SK-N-SH (cell line): Measurements from ENCODE around the gene TOGARAM2. TPM values are rescaled to one million over a fixed set of nuclear protein-coding genes. Genes with fewer than 3 reads are reported as not detected.

Experiments
- CTCF ChIA-PET: fragments of 300-600, 350-600 bp; formaldehyde crosslinking; extraction: SDS; loops from one replicate; lab custom pipeline; 2021; lab: Yijun Ruan, JAX
- POLR2A ChIA-PET: fragments of 350-600 bp; sonication (Branson Sonifier 250); formaldehyde crosslinking; extraction: SDS; loops from one replicate; lab custom pipeline; 2020; ENCODE audit warnings: antibody characterized with exemption, inconsistent platforms; lab: Yijun Ruan, JAX
- DNase-seq: peaks from one replicate; pipeline ENCODE4 v3.0.0; 2012
- H2AFZ ChIP-seq: fragments of 200-600 bp; sonication (generic); 2 replicates; pipeline ENCODE4 v1.8.1; 2016; ENCODE audit warnings: antibody characterized with exemption, mild to moderate bottlenecking, low read depth
- H3F3A ChIP-seq: fragments of 200-600 bp; sonication (generic); replicated peaks from 2 replicates; pipeline ENCODE3; 2016; ENCODE audit warnings: antibody characterized with exemption, mild to moderate bottlenecking; ENCODE audit not compliant: insufficient read depth
- H3K27ac ChIP-seq, 2 experiments: fragments of 200-500 bp in 1 of 2; fragments of 200-600 bp in 1 of 2; sonication (Bioruptor generic) in 1 of 2; sonication (generic), shearing (Covaris generic) in 1 of 2; 2 replicates each; pipeline versions ENCODE4 v1.5.1 to v1.6.1; 2014 to 2016; ENCODE audit warnings: low read depth in 2 of 2, inconsistent platforms in 1 of 2, low read length in 1 of 2, mild to moderate bottlenecking in 1 of 2, mixed read lengths in 1 of 2
- H3K27me3 ChIP-seq: fragments of 200-600 bp; sonication (generic), shearing (Covaris generic); 2 replicates; pipeline ENCODE4 v1.6.1; 2016; ENCODE audit warnings: mixed run types; ENCODE audit not compliant: insufficient read depth
- H3K36me3 ChIP-seq, 2 experiments: fragments of 200-500 bp in 1 of 2; fragments of 200-600 bp in 1 of 2; sonication (Bioruptor generic) in 1 of 2; sonication (generic) in 1 of 2; replicated peaks in 1 of 2; 2 replicates each; pipeline versions ENCODE3 to v1.5.1; 2014 to 2016; ENCODE audit warnings: low read length in 1 of 2, mild to moderate bottlenecking in 1 of 2; ENCODE audit not compliant: insufficient read depth in 2 of 2, control insufficient read depth in 1 of 2
- H3K4me1 ChIP-seq, 2 experiments: fragments of 200-500 bp in 1 of 2; fragments of 200-600 bp in 1 of 2; sonication (Bioruptor generic) in 1 of 2; sonication (generic), shearing (Covaris generic) in 1 of 2; 2 replicates each; pipeline versions ENCODE4 v1.5.1 to v1.6.1; 2014 to 2016; ENCODE audit warnings: low read depth in 1 of 2, low read length in 1 of 2, mixed run types in 1 of 2; ENCODE audit not compliant: insufficient read depth in 2 of 2, control insufficient read depth in 1 of 2
- H3K4me2 ChIP-seq: fragments of 200-600 bp; sonication (generic), shearing (Covaris generic); 2 replicates; pipeline ENCODE4 v1.6.1; 2017; ENCODE audit warnings: mixed run types
- H3K4me3 ChIP-seq, 2 experiments: fragments of 200-500 bp in 1 of 2; fragments of 200-600 bp in 1 of 2; sonication (Bioruptor generic) in 1 of 2; sonication (generic), shearing (Covaris generic) in 1 of 2; 2 replicates each; pipeline versions ENCODE4 v1.5.1 to v1.8.1; 2014 to 2016; ENCODE audit warnings: low read depth in 2 of 2, inconsistent platforms in 1 of 2, low read length in 1 of 2, mild to moderate bottlenecking in 1 of 2, mixed read lengths in 1 of 2, moderate library complexity in 1 of 2
- H3K79me2 ChIP-seq: fragments of 200-600 bp; sonication (generic); 2 replicates; pipeline ENCODE4 v1.8.1; 2017; ENCODE audit warnings: mild to moderate bottlenecking; ENCODE audit not compliant: insufficient read depth
- H3K9ac ChIP-seq: fragments of 200-600 bp; sonication (generic); 2 replicates; pipeline ENCODE4 v1.6.1; 2017; ENCODE audit warnings: mixed run types
- H3K9me2 ChIP-seq: fragments of 200-600 bp; sonication (generic); 2 replicates; pipeline ENCODE4 v1.6.1; 2017; ENCODE audit warnings: mixed run types
- H3K9me3 ChIP-seq: fragments of 200-600 bp; sonication (generic); 2 replicates; pipeline ENCODE4 v1.6.1; 2017; ENCODE audit warnings: mixed run types, mild to moderate bottlenecking, moderate library complexity
- H4K20me1 ChIP-seq: fragments of 200-600 bp; sonication (generic); 2 replicates; pipeline ENCODE4 v1.6.1; 2017; ENCODE audit warnings: mild to moderate bottlenecking, mixed run types; ENCODE audit not compliant: insufficient read depth
- CHD2 ChIP-seq: fragments of 150-350 bp; IDR thresholded peaks from 2 replicates; pipeline ENCODE4 v1.6.1; 2018; ENCODE audit warnings: low read length; ENCODE audit not compliant: partially characterized antibody
- ELF1 ChIP-seq: IDR thresholded peaks from 2 replicates; pipeline ENCODE4 v1.4.0; 2012
- EP300 ChIP-seq, 2 experiments: IDR thresholded peaks; 2 replicates each; pipeline versions ENCODE4 v1.4.0 to v1.6.1; 2012; ENCODE audit warnings: borderline replicate concordance in 1 of 2, low read depth in 1 of 2, low read length in 1 of 2
- FOXJ3 ChIP-seq: sonication (generic); formaldehyde crosslinking; IDR thresholded peaks from 2 replicates; pipeline ENCODE4 v1.5.1; 2020; ENCODE audit warnings: mild to moderate bottlenecking, missing genetic modification reagents
- FOXM1 ChIP-seq: IDR thresholded peaks from 2 replicates; pipeline ENCODE4 v1.4.0; 2012; ENCODE audit warnings: low read depth, mild to moderate bottlenecking
- GATA2 ChIP-seq: sonication (generic); formaldehyde crosslinking; IDR thresholded peaks from 2 replicates; pipeline ENCODE4 v1.5.0; 2020; ENCODE audit warnings: mild to moderate bottlenecking, missing genetic modification reagents
- JUND ChIP-seq: IDR thresholded peaks from 2 replicates; pipeline ENCODE4 v1.4.0; 2012
- MEF2A ChIP-seq: IDR thresholded peaks from 2 replicates; pipeline ENCODE4 v1.4.0; 2012; ENCODE audit warnings: low read depth, borderline replicate concordance
- MXI1 ChIP-seq: IDR thresholded peaks from 2 replicates; pipeline ENCODE4 v1.6.1; 2012; ENCODE audit warnings: mild to moderate bottlenecking, low read depth, low read length, improper control_type of control experiment
- NFIC ChIP-seq: IDR thresholded peaks from 2 replicates; pipeline ENCODE4 v1.4.0; 2012; ENCODE audit warnings: borderline replicate concordance
- NRF1 ChIP-seq: IDR thresholded peaks from 2 replicates; pipeline ENCODE4 v1.6.1; 2012; ENCODE audit warnings: low read depth, mild to moderate bottlenecking, low read length
- POLR2AphosphoS5 ChIP-seq: IDR thresholded peaks from 2 replicates; pipeline ENCODE4 v1.6.1; 2012; ENCODE audit warnings: low read depth, low read length
- RAD21 ChIP-seq: IDR thresholded peaks from 2 replicates; pipeline ENCODE4 v1.6.1; 2012; ENCODE audit warnings: mild to moderate bottlenecking, low read length
- RCOR1 ChIP-seq: fragments of 150-350 bp; IDR thresholded peaks from 2 replicates; pipeline ENCODE4 v1.6.1; 2017; ENCODE audit warnings: antibody characterized with exemption, low read length
- RXRA ChIP-seq: IDR thresholded peaks from 2 replicates; pipeline ENCODE4 v1.4.0; 2012; ENCODE audit warnings: low read depth, mild to moderate bottlenecking, borderline replicate concordance
- SIN3A ChIP-seq: IDR thresholded peaks from 2 replicates; pipeline ENCODE4 v1.6.1; 2012; ENCODE audit warnings: low read depth, mild to moderate bottlenecking, low read length, moderate library complexity, borderline replicate concordance
- TAF1 ChIP-seq: IDR thresholded peaks from 2 replicates; pipeline ENCODE4 v1.6.1; 2012; ENCODE audit warnings: low read depth, mild to moderate bottlenecking, low read length, moderate library complexity, borderline replicate concordance
- WGBS: methylation state at CpG from one replicate; pipeline ENCODE4 v1.1.6; 2017; ENCODE audit warnings: low lambda C conversion rate; 5-methylcytosine and 5-hydroxymethylcytosine counted together
- polyA plus RNA-seq, 3 experiments: library from polyadenylated mRNA; depleted of rRNA; stranded (reverse); fragments of >200 nt; gene quantifications; 2 replicates each; pipeline ENCODE4 v1.2.3, GENCODE V29; 2012
- TF ChIP-seq, protein P1 (sequence below): fragments of 150-350 bp; IDR thresholded peaks from 2 replicates; pipeline ENCODE4 v1.6.1; 2016; ENCODE audit warnings: mild to moderate bottlenecking, low read depth, low read length
- TF ChIP-seq, protein P2 (sequence below): IDR thresholded peaks from 2 replicates; pipeline ENCODE4 v1.6.1; 2012; ENCODE audit warnings: mild to moderate bottlenecking, low read depth, low read length, moderate library complexity
- TF ChIP-seq, protein P3 (sequence below): IDR thresholded peaks from 2 replicates; pipeline ENCODE4 v1.4.0; 2012; ENCODE audit warnings: low read depth
- TF ChIP-seq, protein P4 (sequence below): fragments of 150-350 bp; IDR thresholded peaks from 2 replicates; pipeline ENCODE4 v1.6.1; 2017; ENCODE audit warnings: antibody characterized with exemption, low read length, low read depth, borderline replicate concordance

Gene TOGARAM2
- polyA plus RNA-seq, 1 of the 3 experiments (the other 2 are of a cell fraction): 0.69 TPM

DNA sequence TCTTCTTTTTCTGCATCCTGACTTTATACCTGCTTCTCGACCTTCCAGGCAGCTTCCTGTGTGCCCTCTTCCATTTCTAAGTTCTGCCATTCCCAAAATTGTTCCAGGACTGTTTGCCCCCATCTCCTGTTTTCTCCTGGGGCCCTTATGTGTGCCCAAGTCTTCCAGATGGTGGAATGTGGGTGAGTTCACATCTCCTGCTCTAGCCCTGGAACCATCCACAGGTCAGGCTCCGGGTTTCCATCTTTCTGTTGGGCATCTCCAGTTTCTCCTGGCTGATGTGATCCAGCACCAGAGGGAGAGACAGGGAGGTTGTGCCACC is 25.8 kb downstream of the TOGARAM2 start:
- Histone ChIP-seq H2AFZ (no peak overlapping the region), H3F3A (no peaks in the 10 kb centered on the region), H3K79me2 (no peaks in the 10 kb centered on the region), H3K9me3 (no peaks in the 10 kb centered on the region), H3K9ac (no peak overlapping the region), H3K4me3 (no peak overlapping the region), H4K20me1 (no peaks in the 10 kb centered on the region), H3K27ac (no peak overlapping the region), H3K4me1 (peaks cover 0 to 12% of the 10 kb centered on the region in 2 experiments; a peak in 1 of 4 replicates), H3K4me2 (no peak overlapping the region), H3K27me3 (peaks cover 3% of the 10 kb centered on the region; the same call in 1 of the 2 replicates), H3K36me3 (no peaks in the 10 kb centered on the region), H3K9me2 (no peaks in the 10 kb centered on the region)
- ChIA-PET CTCF (no interaction called here), POLR2A (no interaction called here)
- no peak for DNase-seq
- no peak for TF ChIP-seq MXI1
- TF ChIP-seq EP300 (IDR thresholded peaks at IDR 0.05; ENCODE audit: borderline replicate concordance in 1 of 2, low read depth in 1 of 2, low read length in 1 of 2): no peak
- TF ChIP-seq POLR2AphosphoS5: no peak
- no peak for TF ChIP-seq RCOR1
- TF ChIP-seq, protein P1, sequence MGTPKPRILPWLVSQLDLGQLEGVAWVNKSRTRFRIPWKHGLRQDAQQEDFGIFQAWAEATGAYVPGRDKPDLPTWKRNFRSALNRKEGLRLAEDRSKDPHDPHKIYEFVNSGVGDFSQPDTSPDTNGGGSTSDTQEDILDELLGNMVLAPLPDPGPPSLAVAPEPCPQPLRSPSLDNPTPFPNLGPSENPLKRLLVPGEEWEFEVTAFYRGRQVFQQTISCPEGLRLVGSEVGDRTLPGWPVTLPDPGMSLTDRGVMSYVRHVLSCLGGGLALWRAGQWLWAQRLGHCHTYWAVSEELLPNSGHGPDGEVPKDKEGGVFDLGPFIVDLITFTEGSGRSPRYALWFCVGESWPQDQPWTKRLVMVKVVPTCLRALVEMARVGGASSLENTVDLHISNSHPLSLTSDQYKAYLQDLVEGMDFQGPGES: no peak
- TF ChIP-seq, protein P2, sequence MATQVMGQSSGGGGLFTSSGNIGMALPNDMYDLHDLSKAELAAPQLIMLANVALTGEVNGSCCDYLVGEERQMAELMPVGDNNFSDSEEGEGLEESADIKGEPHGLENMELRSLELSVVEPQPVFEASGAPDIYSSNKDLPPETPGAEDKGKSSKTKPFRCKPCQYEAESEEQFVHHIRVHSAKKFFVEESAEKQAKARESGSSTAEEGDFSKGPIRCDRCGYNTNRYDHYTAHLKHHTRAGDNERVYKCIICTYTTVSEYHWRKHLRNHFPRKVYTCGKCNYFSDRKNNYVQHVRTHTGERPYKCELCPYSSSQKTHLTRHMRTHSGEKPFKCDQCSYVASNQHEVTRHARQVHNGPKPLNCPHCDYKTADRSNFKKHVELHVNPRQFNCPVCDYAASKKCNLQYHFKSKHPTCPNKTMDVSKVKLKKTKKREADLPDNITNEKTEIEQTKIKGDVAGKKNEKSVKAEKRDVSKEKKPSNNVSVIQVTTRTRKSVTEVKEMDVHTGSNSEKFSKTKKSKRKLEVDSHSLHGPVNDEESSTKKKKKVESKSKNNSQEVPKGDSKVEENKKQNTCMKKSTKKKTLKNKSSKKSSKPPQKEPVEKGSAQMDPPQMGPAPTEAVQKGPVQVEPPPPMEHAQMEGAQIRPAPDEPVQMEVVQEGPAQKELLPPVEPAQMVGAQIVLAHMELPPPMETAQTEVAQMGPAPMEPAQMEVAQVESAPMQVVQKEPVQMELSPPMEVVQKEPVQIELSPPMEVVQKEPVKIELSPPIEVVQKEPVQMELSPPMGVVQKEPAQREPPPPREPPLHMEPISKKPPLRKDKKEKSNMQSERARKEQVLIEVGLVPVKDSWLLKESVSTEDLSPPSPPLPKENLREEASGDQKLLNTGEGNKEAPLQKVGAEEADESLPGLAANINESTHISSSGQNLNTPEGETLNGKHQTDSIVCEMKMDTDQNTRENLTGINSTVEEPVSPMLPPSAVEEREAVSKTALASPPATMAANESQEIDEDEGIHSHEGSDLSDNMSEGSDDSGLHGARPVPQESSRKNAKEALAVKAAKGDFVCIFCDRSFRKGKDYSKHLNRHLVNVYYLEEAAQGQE: no peak
- TF ChIP-seq NRF1: no peak
- TF ChIP-seq, protein P3, sequence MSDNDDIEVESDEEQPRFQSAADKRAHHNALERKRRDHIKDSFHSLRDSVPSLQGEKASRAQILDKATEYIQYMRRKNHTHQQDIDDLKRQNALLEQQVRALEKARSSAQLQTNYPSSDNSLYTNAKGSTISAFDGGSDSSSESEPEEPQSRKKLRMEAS: no peak
- WGBS: 62% methylated on average over 2 of the region's 2 CpGs

DNA sequence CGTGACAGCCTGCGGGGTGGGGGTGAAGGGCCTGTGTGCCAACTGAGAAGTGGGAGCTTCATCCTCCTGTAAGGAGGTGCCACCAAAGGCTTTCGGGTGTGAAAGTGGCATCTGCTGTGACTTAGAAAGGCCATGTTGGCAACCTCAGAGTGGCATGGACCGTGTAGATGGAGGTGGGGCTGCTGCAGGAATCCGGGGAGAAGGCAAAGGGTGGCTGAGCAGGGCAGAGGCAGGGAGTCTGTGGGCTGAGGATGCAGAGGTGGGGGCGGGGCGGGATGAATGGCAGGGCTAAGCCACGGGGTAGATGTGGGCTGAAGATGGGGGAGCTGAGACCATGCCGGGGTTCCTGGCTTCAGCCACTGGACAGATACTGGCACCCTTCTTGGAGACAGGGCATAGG is 28.2 kb downstream of the TOGARAM2 start:
- H3K4me1 ChIP-seq: peaks cover 0 to 17% of the 10 kb centered on the region in 2 experiments; a peak in 1 of 4 replicates
- no peak overlapping the region for H3K4me2 ChIP-seq
- no peaks in the 10 kb centered on the region for H3F3A ChIP-seq
- no peak overlapping the region for H2AFZ ChIP-seq
- ChIA-PET CTCF (interaction anchor here (2.6 kb wide), 1 partner anchor 16 kb away, joined by 12 read pairs; no protein-coding TSS in a partner anchor), POLR2A (no interaction called here)
- H3K9ac ChIP-seq: no peak overlapping the region
- no peaks in the 10 kb centered on the region for H3K9me2 ChIP-seq
- no peaks in the 10 kb centered on the region for H3K36me3 ChIP-seq
- no peak overlapping the region for H3K4me3 ChIP-seq
- H3K27ac ChIP-seq: no peak overlapping the region
- 56% methylated on average over 9 of the region's 9 CpGs for WGBS
- DNase-seq: no peak
- no peaks in the 10 kb centered on the region for H4K20me1 ChIP-seq
- no peaks in the 10 kb centered on the region for H3K79me2 ChIP-seq
- H3K27me3 ChIP-seq: peaks cover 6% of the 10 kb centered on the region; the same call in 1 of the 2 replicates
- H3K9me3 ChIP-seq: no peaks in the 10 kb centered on the region
- TF ChIP-seq NRF1: no peak
- no peak for TF ChIP-seq RXRA
- TF ChIP-seq FOXM1: no peak
- no peak for TF ChIP-seq TAF1
- TF ChIP-seq MXI1: no peak
- no peak for TF ChIP-seq SIN3A
- TF ChIP-seq, protein P1: no peak
- TF ChIP-seq FOXJ3 (CRISPR knock-in tag): no peak
- TF ChIP-seq RAD21: no peak
- TF ChIP-seq MEF2A: no peak
- TF ChIP-seq JUND: no peak
- TF ChIP-seq NFIC: no peak
- no peak for TF ChIP-seq CHD2
- no peak for TF ChIP-seq ELF1
- no peak for TF ChIP-seq POLR2AphosphoS5
- no peak for TF ChIP-seq GATA2 (CRISPR knock-in tag)
- TF ChIP-seq, protein P4, sequence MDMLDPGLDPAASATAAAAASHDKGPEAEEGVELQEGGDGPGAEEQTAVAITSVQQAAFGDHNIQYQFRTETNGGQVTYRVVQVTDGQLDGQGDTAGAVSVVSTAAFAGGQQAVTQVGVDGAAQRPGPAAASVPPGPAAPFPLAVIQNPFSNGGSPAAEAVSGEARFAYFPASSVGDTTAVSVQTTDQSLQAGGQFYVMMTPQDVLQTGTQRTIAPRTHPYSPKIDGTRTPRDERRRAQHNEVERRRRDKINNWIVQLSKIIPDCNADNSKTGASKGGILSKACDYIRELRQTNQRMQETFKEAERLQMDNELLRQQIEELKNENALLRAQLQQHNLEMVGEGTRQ: no peak
